Measurements from ENCODE around the gene DPH1. TPM values are rescaled to one million over a fixed set of nuclear protein-coding genes. Genes with fewer than 3 reads are reported as not detected.

The DPH1 gene
- total RNA-seq, 1 donor from 2014 or later: 14.3 TPM

- no peak for DNase-seq (ENCODE audit: low read depth in 2 of 2)
Observed at GRCh38 chr17:2027528-2028233, 2.3 kb upstream of the DPH1 start.

- DNase-seq (ENCODE audit: low read depth in 2 of 2): no peak
Observed at GRCh38 chr17:2028234-2028614, 1.7 kb upstream of the DPH1 start.

DNA sequence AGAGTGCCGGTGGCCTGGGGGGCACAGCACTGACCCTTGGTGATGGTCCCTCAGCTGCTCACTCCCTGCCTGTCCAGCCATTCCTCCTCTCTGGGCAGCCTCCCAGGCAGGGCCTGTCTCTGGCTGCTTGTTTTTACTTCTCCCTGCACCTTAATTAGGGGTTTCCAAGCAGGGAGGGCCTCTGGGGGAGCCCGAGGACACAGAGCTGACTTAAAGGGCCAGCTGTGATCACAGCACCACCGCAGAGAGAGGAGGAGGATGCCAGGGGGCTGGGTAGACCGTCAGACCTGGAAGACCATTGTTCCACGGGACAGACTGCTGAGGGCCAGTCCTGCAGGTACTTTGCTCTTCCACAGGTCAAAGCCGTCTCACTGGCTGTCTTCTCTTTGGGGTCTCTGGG, 1.2 kb upstream of the DPH1 start:
- DNase-seq (ENCODE audit: low read depth in 2 of 2): no peak

- peak in 1 of 2 donors; percentile 93 for DNase-seq (ENCODE audit: low read depth in 2 of 2)
Observed at GRCh38 chr17:2030779-2031163, 818 bp downstream of the DPH1 start.

GRCh38 chr17:2033153-2033552, 3.2 kb downstream of the DPH1 start:
- no peak for DNase-seq (ENCODE audit: low read depth in 2 of 2)

- no peak for DNase-seq (ENCODE audit: low read depth in 2 of 2)
Observed at GRCh38 chr17:2034157-2034556, 4.2 kb downstream of the DPH1 start.

GRCh38 chr17:2034806-2035540, 5.0 kb downstream of the DPH1 start:
- DNase-seq (ENCODE audit: low read depth in 2 of 2): no peak

GRCh38 chr17:2035541-2036488, 5.9 kb downstream of the DPH1 start:
- DNase-seq (ENCODE audit: low read depth in 2 of 2): no peak

DNA sequence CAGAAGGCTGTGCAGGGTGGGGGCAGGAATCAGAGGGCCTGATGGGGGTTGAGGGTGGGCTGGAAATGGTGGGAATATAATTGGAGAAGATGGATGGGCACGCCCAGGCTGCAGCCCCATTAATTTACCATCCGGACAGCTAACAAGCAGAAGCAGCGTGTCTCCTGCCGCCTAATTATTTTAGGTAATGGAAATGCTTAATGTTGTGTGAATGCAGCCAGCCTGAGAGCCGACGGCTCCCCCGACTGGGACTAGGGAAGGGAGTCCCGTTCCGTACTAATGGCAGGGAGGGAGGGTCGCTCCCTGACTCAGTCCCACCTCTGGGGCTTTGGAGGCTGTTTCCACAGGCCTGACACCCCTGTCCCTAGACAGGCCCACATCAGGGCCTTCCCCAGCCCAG, 7.2 kb downstream of the DPH1 start:
- no peak for DNase-seq (ENCODE audit: low read depth in 2 of 2)

GRCh38 chr17:2040219-2040827, 10.4 kb downstream of the DPH1 start:
- no peak for DNase-seq (ENCODE audit: low read depth in 2 of 2)

DNA sequence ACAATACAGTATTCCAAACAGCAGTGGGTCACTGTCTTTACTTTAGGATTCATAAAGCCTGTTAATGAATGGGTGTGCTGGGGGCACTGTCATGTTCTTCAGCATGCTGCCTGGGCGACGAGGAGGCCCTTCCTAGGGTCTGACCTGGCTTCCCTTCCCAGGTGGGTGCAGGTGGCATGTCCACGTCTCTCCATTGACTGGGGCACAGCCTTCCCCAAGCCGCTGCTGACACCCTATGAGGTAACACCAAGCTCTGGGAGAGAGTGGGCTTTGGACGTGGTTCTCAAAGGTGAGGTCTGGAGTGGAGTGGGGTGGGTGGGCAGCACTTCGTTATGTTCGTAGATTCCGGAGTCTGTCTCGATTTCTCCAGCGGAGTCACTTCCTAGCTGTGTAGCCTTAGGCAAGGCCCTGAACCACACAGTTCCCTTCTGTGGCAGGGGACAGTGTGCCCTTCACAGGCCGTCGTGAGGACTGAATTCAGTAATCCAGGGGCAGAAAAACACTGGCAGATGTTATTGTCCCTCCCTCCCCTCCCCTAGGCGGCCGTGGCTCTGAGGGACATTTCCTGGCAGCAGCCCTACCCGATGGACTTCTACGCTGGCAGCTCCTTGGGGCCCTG, 11.1 kb downstream of the DPH1 start:
- no peak for DNase-seq (ENCODE audit: low read depth in 2 of 2)

DNA sequence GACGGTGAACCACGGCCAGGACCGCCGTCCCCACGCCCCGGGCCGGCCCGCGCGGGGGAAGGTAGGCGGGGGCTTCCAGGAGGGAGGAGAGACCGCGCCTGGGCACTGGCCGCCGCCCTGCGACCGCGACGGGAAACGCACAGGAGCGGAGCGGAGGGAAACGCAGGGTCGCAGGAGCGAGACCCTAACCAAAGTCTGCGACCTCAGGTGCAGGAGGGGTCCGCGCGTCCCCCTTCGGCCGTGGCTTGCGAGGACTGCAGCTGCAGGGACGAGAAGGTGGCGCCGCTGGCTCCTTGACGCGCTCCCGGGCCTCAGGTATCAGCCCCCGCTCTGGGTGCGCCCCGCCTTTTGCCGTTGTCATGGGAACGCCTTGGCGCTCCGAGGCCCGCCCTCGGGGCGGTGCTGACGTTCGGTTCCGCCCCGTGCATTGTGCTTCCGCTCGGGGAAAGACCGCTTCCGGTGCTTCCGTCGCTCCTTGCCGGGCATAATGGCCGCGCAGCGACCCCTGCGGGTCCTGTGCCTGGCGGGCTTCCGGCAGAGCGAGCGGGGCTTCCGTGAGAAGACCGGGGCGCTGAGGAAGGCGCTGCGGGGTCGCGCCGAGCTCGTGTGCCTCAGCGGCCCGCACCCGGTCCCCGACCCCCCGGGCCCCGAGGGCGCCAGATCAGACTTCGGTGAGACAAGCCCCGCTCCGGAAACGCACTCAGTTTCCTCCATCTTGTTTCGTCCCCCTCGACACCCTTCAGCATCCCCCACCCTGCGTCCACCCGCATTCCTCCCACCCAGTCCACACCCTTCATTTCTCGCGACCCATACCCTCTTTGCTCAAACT, 11.8 kb downstream of the DPH1 start, which contains the start of gene OVCA2:
OVCA2 (plus strand) TSS at position 462 of the 829 bp plus-strand sequence; CDS start at position 488, 26 bp downstream.
- peak; percentile 93 to 97 for DNase-seq (ENCODE audit: low read depth in 2 of 2)

GRCh38 chr17:2042390-2042847, 12.5 kb downstream of the DPH1 start:
- DNase-seq (ENCODE audit: low read depth in 2 of 2): peak; percentile 50 to 55

- DNase-seq (ENCODE audit: low read depth in 2 of 2): no peak
Observed at GRCh38 chr17:2042933-2043332, 13.0 kb downstream of the DPH1 start.

- no peak for DNase-seq (ENCODE audit: low read depth in 2 of 2)
Observed at GRCh38 chr17:2043785-2044184, 13.8 kb downstream of the DPH1 start.

DNA sequence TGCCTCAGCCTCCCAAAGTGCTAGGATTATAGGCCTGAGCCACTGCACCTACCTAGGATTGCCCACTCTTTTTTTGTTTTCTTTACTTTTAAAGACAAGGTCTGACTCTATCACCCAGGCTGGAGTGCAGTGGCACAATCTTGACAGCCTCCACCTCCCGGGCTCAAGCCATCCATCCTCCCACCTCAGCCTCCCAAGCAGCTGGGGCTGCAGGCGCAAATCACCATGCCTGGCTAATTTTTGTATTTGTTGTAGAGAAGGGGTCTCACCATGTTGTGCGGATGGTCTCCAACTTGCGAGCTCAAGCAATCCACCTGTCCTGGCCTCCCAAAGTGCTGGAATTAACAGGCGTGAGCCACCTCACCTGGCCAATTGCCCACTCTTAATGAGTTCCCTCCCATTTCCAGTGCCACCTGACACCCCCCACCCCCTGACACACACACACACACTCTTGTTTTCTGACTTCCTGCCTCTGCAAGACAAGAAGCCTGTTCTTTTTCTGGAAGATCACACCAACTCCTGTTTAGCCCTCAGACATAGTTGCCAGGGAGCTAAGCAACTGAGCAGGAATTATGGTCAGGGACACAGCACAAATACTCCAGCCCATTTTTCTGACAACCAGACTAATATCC, 14.4 kb downstream of the DPH1 start:
- no peak for DNase-seq (ENCODE audit: low read depth in 2 of 2)

- DNase-seq (ENCODE audit: low read depth in 2 of 2): no peak
Observed at GRCh38 chr17:2047590-2047989, 17.6 kb downstream of the DPH1 start.

DNA sequence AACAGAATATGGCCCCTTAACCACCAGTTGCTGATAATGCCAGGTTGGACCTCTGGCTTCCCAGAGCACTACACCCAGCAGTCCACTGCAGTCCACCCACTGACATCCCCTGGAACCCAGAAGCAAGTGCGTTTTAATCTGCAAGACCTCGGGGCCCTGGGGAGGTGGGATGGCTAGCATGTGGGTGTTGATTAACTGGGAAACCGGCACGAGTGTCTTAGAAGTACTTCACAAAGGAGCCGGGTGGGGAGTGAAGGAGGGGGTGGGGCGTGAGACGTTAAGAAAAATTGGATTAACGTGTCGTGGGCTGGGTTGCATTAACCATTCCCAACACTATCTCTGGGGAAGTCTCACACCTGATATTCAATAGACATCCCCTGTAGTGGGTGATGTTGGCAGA, 18.9 kb downstream of the DPH1 start:
- no peak for DNase-seq (ENCODE audit: low read depth in 2 of 2)

All from lung microvascular endothelial cell (primary cell).